HCT116 (cell line): ENCODE results near the gene PDCD10.

Source experiments
- CEBPB ChIP-seq: IDR thresholded peaks from 2 replicates; pipeline ENCODE4 v1.6.1; 2012; ENCODE audit warnings: low read depth
- CTCF ChIP-seq, 3 experiments: fragments of 200-600 bp in 1 of 3; sonication (generic) in 1 of 3; IDR thresholded peaks in 2 of 3; conservative IDR thresholded peaks in 1 of 3; 2 replicates each; pipeline ENCODE4 v1.5.1; 2012 to 2017; ENCODE audit warnings: low read depth in 2 of 3, low read length in 2 of 3, antibody characterized with exemption in 1 of 3, borderline replicate concordance in 1 of 3, control low read depth in 1 of 3, mild to moderate bottlenecking in 1 of 3, mixed read lengths in 1 of 3, mixed run types in 1 of 3, moderate library complexity in 1 of 3; ENCODE audit not compliant: insufficient read depth in 1 of 3
- EZH2 ChIP-seq: fragments of 200-600 bp; sonication (generic); IDR thresholded peaks from 2 replicates; pipeline ENCODE4 v1.6.1; 2017; ENCODE audit warnings: antibody characterized with exemption, mixed run types
- FOSL1 ChIP-seq: IDR thresholded peaks from 2 replicates; pipeline ENCODE4 v1.6.1; 2012; ENCODE audit warnings: low read depth
- POLR2AphosphoS5 ChIP-seq: IDR thresholded peaks from 2 replicates; pipeline ENCODE4 v1.6.1; 2011; ENCODE audit warnings: mild to moderate bottlenecking, low read depth, low read length, moderate library complexity

GRCh38 chr3:167736997-167737396, 2.3 kb upstream of the PDCD10 start:
- no peak for TF ChIP-seq CTCF (IDR thresholded peaks at IDR 0.05 in 2 of 3, conservative IDR thresholded peaks at IDR 0.05 in 1 of 3; ENCODE audit: borderline replicate concordance in 1 of 3, insufficient read depth in 1 of 3, low read depth in 2 of 3, low read length in 2 of 3)
- no peak for TF ChIP-seq FOSL1
- TF ChIP-seq CEBPB = no peak
- no peak for TF ChIP-seq POLR2AphosphoS5
- TF ChIP-seq EZH2 = no peak
